HepG2 (cell line): Measurements from ENCODE around the gene STOML2. TPM values are rescaled to one million over a fixed set of nuclear protein-coding genes. Genes with fewer than 3 reads are reported as not detected.

Source experiments
- polyA plus RNA-seq, 8 experiments: library from polyadenylated mRNA; depleted of rRNA in 3 of 8; stranded (reverse) in 7 of 8; unstranded in 1 of 8; fragments of >200 nt; fragmentation: Illumina TruSeq in 4 of 8; extraction: Trizol in 4 of 8; gene quantifications; 2 replicates each; pipeline versions ENCODE4 v1.2.1 to v1.2.3, GENCODE V29; 2011 to 2016; ENCODE audit warnings: low read depth in 4 of 8, missing spikeins in 1 of 8, mixed read lengths in 1 of 8; ENCODE audit not compliant: insufficient read depth in 1 of 8
- total RNA-seq, 5 experiments: library from RNA; depleted of rRNA; stranded (reverse); fragments of >200 nt; fragmentation: Illumina TruSeq; extraction: Trizol; gene quantifications; 2 replicates each; pipeline ENCODE4 v1.2.3, GENCODE V29; 2016; ENCODE audit warnings: low read depth in 1 of 5

Gene STOML2
- total and polyA plus RNA-seq, 2 of the 13 experiments (the other 11 are each of a cell fraction or from before 2014, with no cell fraction given), result 245 to 250 TPM

Other genes starting within 250 kb of the STOML2 start
- not detected in 2 replicates for gene PHF24, start 144.8 kb downstream of the STOML2 start, total RNA-seq (2016; rRNA removed; fragmentation: Illumina TruSeq; extraction: Trizol)
- gene PHF24, start 144.8 kb downstream of the STOML2 start, polyA plus RNA-seq (2011; rRNA removed), result 0.05 TPM in 1 of 2 replicates, not detected in the other
- gene DNAJB5, start 113.4 kb downstream of the STOML2 start, total RNA-seq (2016; rRNA removed; fragmentation: Illumina TruSeq; extraction: Trizol), result 0.69 and 0.90 TPM in 2 replicates
- 0.40 and 0.54 TPM in 2 replicates for gene DNAJB5, start 113.4 kb downstream of the STOML2 start, polyA plus RNA-seq (2011; rRNA removed)
- 391 and 406 TPM in 2 replicates for gene VCP, start 30.5 kb downstream of the STOML2 start, total RNA-seq (2016; rRNA removed; fragmentation: Illumina TruSeq; extraction: Trizol)
- gene VCP, start 30.5 kb downstream of the STOML2 start, polyA plus RNA-seq (2011; rRNA removed), result 143 and 166 TPM in 2 replicates
- 43.3 and 45.1 TPM in 2 replicates for gene FANCG, start 23.2 kb downstream of the STOML2 start, total RNA-seq (2016; rRNA removed; fragmentation: Illumina TruSeq; extraction: Trizol)
- gene FANCG, start 23.2 kb downstream of the STOML2 start, polyA plus RNA-seq (2011; rRNA removed), result 10.8 and 14.4 TPM in 2 replicates
- gene PIGO, start 6.5 kb downstream of the STOML2 start, total RNA-seq (2016; rRNA removed; fragmentation: Illumina TruSeq; extraction: Trizol), result 6.6 and 20.5 TPM in 2 replicates
- gene PIGO, start 6.5 kb downstream of the STOML2 start, polyA plus RNA-seq (2011; rRNA removed), result 24.4 and 26.2 TPM in 2 replicates
- 1.9 and 2.3 TPM in 2 replicates for gene ATOSB, start 12.7 kb upstream of the STOML2 start, total RNA-seq (2016; rRNA removed; fragmentation: Illumina TruSeq; extraction: Trizol)
- gene ATOSB, start 12.7 kb upstream of the STOML2 start, polyA plus RNA-seq (2011; rRNA removed), result 6.4 and 7.1 TPM in 2 replicates
- gene UNC13B, start 58.9 kb upstream of the STOML2 start, total RNA-seq (2016; rRNA removed; fragmentation: Illumina TruSeq; extraction: Trizol), result 18.3 and 23.6 TPM in 2 replicates
- gene UNC13B, start 58.9 kb upstream of the STOML2 start, polyA plus RNA-seq (2011; rRNA removed), result 14.0 and 17.8 TPM in 2 replicates